AG04449 (cell line): ENCODE measurements around the gene CAMTA1.
A peak's percentile ranks its signal among the peaks of the same experiment; 100 is the strongest.
"Not testable (repeated sequence)": the region's sequence is repeated elsewhere in the genome, so short reads cannot be mapped to it uniquely, and the experiment has no call there.

Source experiments
- CTCF ChIA-PET: fragments of 350-600 bp; formaldehyde crosslinking; extraction: SDS; loops from one replicate; lab custom pipeline; 2021; ENCODE audit warnings: antibody characterized with exemption; lab: Yijun Ruan, JAX
- POLR2A ChIA-PET: fragments of 400-600, 350-600 bp; formaldehyde crosslinking; extraction: SDS; loops from one replicate; lab custom pipeline; 2020; ENCODE audit warnings: antibody characterized with exemption, inconsistent platforms; lab: Yijun Ruan, JAX
- DNase-seq: peaks from one replicate; pipeline ENCODE4 v3.0.0-alpha.2; 2010; ENCODE audit warnings: low read depth, low spot score
- H3K4me3 ChIP-seq: 2 replicates; pipeline ENCODE4 v1.5.1; 2011; ENCODE audit warnings: low read depth, mild to moderate bottlenecking, control low read depth, low read length
- CTCF ChIP-seq: IDR thresholded peaks from one replicate; pipeline ENCODE4 v1.5.1; 2011; ENCODE audit warnings: mild to moderate bottlenecking, moderate library complexity, low read length, control low read depth, inconsistent platforms; ENCODE audit not compliant: insufficient read depth; ENCODE audit errors: missing control alignments

The CAMTA1 gene

DNA sequence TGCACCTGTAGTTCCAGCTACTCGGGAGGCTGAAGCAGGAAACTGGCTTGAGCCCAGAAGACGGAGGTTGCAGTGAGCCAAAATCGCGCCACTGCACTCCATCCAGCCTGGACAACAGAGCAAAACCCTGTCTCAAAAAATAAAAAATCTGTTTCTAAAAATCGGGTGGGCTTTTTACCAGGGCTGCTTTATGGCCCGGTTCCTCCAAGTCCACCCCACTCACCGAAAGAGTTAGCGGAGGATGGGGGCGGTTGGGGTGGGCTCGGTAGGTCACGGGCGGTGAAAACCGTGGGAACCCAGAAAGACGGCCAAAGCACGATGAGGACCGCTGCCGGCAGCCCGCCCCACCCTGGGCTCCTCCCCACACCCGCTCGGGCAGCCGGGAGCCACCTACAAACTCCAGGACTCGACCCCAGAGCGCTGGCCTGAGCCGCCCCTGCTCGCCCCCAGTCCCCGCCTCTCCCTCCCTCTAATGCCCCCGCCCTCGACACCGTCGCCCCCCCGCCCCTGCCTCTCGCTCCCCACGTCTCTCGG is 998.0 kb downstream of the CAMTA1 start:
- DNase-seq = no peak
- peak overlapping the region; percentile 60 for H3K4me3 ChIP-seq
- no peak for TF ChIP-seq CTCF
- ChIA-PET POLR2A (interaction anchor here (0.6 to 1.3 kb wide), 2 partner anchors 11 to 12 kb away, joined by 4 to 6 read pairs; no protein-coding TSS in a partner anchor), CTCF (interaction anchor here (0.6 to 1.0 kb wide), 2 partner anchors 114 to 120 kb away, joined by 3 to 4 read pairs; no protein-coding TSS in a partner anchor)

DNA sequence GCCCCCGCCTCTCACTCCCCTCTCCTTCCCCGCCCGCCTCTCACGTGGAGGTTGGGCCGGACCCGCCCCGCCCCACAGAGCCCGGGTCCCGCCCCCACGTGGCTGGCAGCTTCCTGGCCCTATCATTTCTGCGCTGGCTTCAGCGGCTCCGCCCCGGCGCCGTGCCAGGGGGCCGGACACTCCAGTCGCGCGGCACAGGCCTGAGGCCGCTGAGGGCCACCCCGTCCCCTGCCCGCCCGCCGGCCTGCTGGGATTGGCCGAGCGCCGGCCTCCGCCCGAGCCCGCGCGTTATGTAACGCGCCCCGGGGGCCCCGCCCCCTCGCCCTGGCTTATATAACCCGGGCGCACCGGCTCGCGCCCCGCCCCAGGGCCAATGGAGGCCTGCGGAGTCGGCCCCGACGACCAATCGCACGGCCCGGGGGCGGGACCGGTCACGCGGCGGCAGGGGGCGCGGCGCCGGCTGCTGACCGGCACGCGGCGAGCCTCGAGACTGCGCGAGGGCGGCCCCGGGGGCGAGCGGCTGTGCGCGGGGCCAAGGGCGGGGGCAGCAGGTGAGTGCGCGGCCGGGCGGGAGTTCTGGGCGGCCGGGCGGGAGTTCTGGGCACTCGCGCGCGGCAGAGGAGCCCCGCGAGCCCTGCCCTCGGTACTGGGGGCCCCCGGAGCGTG is 998.7 kb downstream of the CAMTA1 start, which contains the start of gene PER3:
PER3 (plus strand) TSS at position 466 of the 666 bp plus-strand sequence. CDS start 587 bp downstream, outside the sequence.
- POLR2A ChIA-PET = interaction anchor here (0.6 kb wide), 1 partner anchor 12 kb away, joined by 4 read pairs; no protein-coding TSS in a partner anchor
- DNase-seq = peak; percentile 61
- H3K4me3 ChIP-seq = peak within 1 kb of the TSS; percentile 60
- TF ChIP-seq CTCF = no peak
- CTCF ChIA-PET = interaction anchor here (1.5 to 2.0 kb wide), 2 partner anchors 10 to 116 kb away, joined by 3 to 6 read pairs; no protein-coding TSS in a partner anchor

- ChIA-PET CTCF (interaction anchor here (0.6 to 2.0 kb wide), 3 partner anchors 9 to 197 kb away, joined by 3 to 6 read pairs (median 3); no protein-coding TSS in a partner anchor), POLR2A (no interaction called here)
- peak overlapping the region; percentile 59 for H3K4me3 ChIP-seq
- TF ChIP-seq CTCF = no peak
- DNase-seq = no peak
These were observed 999.3 kb downstream of the CAMTA1 start for GRCh38 chr1:7784492-7785071.

DNA sequence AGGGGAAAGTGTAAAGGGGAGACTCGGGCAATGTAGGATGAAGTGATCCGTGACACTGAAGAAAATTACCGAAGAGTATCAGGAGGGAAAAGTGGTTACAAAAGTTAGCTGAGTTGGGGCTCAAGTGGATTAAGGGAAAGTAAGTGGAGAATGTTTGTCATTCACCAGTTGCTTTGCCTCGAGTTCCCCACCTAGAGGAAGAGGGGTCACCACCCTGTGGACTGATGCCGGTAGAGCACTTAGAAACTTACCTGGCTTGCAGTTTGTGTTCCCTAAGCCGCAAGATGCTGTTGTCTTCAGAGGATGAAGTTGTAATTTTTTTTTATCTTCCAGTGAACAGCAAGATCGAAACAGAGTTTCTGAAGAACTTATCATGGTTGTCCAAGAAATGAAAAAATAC is 999.9 kb downstream of the CAMTA1 start:
- ChIA-PET CTCF (interaction anchor here (0.6 to 2.0 kb wide), 3 partner anchors 8 to 197 kb away, joined by 3 to 6 read pairs (median 3); no protein-coding TSS in a partner anchor), POLR2A (no interaction called here)
- DNase-seq = no peak
- peak overlapping the region; percentile 59 for H3K4me3 ChIP-seq
- TF ChIP-seq CTCF = no peak

- H3K4me3 ChIP-seq = no peak overlapping the region
- POLR2A ChIA-PET = no interaction called here
- CTCF ChIA-PET = interaction anchor here (2.2 kb wide), 1 partner anchor 21 kb away, joined by 9 read pairs; no protein-coding TSS in a partner anchor
- DNase-seq = no peak
- TF ChIP-seq CTCF = no peak
These were observed 1001.5 kb downstream of the CAMTA1 start for GRCh38 chr1:7786795-7787194.

DNA sequence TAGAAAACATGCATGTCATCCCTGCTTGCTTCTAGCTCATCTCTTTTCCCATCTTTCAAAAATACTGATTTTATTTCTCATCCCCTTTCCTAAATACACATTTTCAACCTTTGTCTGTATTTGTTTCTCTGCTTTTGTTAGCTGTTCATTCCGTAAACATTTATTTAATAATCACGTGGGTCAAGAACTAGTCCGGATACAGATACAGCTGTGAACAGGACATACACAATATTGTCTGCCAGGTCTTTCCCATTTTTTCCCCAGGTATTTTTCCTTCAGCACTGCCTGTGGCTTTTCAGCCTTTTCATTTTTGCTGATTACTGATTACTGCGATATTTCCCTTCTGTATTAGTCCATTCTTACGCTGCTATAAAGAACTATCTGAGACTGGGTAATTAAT is 1004.6 kb downstream of the CAMTA1 start:
- ChIA-PET CTCF (no interaction called here), POLR2A (no interaction called here)
- DNase-seq = no peak
- no peak overlapping the region for H3K4me3 ChIP-seq
- no peak for TF ChIP-seq CTCF

DNA sequence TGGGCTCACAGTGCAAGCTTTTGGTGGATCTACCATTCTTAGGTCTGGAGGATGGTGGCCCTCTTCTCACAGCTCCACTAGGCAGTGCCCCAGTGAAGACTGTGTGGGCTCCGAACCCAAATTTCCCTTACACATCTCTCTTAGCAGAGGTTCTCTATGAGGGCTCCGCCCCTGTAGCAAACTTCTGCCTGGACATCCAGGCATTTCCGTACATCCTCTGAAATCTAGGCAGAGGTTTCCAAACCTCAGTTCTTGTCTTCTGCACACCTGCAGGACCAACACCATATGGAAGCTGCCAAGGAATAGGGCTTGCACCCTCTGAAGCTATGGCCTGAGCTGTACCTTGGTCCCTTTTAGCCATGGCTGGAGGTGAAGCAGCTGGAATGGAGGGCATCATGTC is 1005.8 kb downstream of the CAMTA1 start:
- DNase-seq, H3K4me3 ChIP-seq, POLR2A ChIA-PET, CTCF ChIA-PET: not testable (repeated sequence)
